Panc1 (cell line): Measurements from ENCODE around the gene GRHL3.

ENCODE experiments used
- POLR2AphosphoS5 ChIP-seq: IDR thresholded peaks from 2 replicates; pipeline ENCODE4 v1.6.1; 2012; ENCODE audit warnings: mild to moderate bottlenecking, low read depth, low read length, moderate library complexity
- SIN3A ChIP-seq: IDR thresholded peaks from 2 replicates; pipeline ENCODE4 v1.6.1; 2012; ENCODE audit warnings: low read depth, mild to moderate bottlenecking, low read length, moderate library complexity, borderline replicate concordance; ENCODE audit not compliant: insufficient read depth
- TCF7L2 ChIP-seq: IDR thresholded peaks from 2 replicates; pipeline ENCODE4 v1.6.1; 2011; ENCODE audit warnings: mild to moderate bottlenecking, low read depth, low read length, inconsistent platforms
- TF ChIP-seq, protein P1 (sequence below), 2 experiments: IDR thresholded peaks; 2 replicates each; pipeline ENCODE4 v1.6.1; 2011 to 2012; ENCODE audit warnings: low read depth in 2 of 2, control low read depth in 1 of 2, low read length in 1 of 2, mild to moderate bottlenecking in 1 of 2, moderate library complexity in 1 of 2; ENCODE audit not compliant: insufficient read depth in 1 of 2
- TF ChIP-seq, protein P2 (sequence below): fragments of 450-650 bp; IDR thresholded peaks from 2 replicates; pipeline ENCODE4 v1.5.1; 2017; ENCODE audit warnings: mild to moderate bottlenecking

DNA sequence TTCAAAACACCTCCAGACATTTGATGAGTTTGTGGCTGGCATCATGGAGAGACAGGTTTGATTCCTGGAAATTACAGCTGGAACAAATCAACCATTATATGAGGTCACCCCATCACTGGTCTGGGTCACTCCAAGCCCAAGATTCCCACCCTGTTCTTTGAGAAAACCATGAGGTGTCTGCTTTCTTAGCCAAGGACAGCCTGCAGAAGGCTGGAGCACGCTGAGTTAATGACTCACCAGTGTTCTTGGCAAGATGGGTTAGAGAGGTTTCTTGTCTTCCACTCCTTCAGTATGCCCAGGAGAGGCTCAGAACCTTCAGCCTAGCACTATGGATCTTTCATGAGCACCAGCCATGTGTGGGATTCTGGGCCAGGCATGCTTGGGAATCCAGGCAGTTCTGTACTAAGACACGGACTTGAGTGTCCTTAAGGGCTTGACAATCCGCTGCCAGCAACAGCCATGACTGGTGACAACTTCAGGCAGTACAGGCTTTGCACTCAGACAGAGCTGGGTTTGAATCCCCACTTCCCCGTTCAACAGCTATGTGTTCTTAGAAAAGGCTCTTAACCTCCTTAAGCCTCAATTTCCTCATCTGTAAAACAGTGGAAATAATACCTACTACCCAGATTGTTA is 43.9 kb downstream of the GRHL3 start:
- TF ChIP-seq, protein P1, sequence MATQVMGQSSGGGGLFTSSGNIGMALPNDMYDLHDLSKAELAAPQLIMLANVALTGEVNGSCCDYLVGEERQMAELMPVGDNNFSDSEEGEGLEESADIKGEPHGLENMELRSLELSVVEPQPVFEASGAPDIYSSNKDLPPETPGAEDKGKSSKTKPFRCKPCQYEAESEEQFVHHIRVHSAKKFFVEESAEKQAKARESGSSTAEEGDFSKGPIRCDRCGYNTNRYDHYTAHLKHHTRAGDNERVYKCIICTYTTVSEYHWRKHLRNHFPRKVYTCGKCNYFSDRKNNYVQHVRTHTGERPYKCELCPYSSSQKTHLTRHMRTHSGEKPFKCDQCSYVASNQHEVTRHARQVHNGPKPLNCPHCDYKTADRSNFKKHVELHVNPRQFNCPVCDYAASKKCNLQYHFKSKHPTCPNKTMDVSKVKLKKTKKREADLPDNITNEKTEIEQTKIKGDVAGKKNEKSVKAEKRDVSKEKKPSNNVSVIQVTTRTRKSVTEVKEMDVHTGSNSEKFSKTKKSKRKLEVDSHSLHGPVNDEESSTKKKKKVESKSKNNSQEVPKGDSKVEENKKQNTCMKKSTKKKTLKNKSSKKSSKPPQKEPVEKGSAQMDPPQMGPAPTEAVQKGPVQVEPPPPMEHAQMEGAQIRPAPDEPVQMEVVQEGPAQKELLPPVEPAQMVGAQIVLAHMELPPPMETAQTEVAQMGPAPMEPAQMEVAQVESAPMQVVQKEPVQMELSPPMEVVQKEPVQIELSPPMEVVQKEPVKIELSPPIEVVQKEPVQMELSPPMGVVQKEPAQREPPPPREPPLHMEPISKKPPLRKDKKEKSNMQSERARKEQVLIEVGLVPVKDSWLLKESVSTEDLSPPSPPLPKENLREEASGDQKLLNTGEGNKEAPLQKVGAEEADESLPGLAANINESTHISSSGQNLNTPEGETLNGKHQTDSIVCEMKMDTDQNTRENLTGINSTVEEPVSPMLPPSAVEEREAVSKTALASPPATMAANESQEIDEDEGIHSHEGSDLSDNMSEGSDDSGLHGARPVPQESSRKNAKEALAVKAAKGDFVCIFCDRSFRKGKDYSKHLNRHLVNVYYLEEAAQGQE (IDR thresholded peaks at IDR 0.05; ENCODE audit: insufficient read depth in 1 of 2, low read depth in 2 of 2, low read length in 1 of 2), result no peak
- TF ChIP-seq, protein P2, sequence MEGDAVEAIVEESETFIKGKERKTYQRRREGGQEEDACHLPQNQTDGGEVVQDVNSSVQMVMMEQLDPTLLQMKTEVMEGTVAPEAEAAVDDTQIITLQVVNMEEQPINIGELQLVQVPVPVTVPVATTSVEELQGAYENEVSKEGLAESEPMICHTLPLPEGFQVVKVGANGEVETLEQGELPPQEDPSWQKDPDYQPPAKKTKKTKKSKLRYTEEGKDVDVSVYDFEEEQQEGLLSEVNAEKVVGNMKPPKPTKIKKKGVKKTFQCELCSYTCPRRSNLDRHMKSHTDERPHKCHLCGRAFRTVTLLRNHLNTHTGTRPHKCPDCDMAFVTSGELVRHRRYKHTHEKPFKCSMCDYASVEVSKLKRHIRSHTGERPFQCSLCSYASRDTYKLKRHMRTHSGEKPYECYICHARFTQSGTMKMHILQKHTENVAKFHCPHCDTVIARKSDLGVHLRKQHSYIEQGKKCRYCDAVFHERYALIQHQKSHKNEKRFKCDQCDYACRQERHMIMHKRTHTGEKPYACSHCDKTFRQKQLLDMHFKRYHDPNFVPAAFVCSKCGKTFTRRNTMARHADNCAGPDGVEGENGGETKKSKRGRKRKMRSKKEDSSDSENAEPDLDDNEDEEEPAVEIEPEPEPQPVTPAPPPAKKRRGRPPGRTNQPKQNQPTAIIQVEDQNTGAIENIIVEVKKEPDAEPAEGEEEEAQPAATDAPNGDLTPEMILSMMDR, result no peak
- TF ChIP-seq POLR2AphosphoS5 (no peak), TCF7L2 (no peak), SIN3A (no peak)
